Activated T-helper 1 cell treated with anti-CD3 and anti-CD28 coated beads, Interleukin-2, amount 50 U/mL, for 16 hours (primary cell): Measurements from ENCODE around the gene RARB.

Source experiments
- DNase-seq, 2 donors: peaks; one replicate each; pipeline ENCODE4 v3.0.0-alpha.2; 2020; ENCODE audit warnings: low read depth in 1 of 2, low spot score in 1 of 2

Gene RARB

DNA sequence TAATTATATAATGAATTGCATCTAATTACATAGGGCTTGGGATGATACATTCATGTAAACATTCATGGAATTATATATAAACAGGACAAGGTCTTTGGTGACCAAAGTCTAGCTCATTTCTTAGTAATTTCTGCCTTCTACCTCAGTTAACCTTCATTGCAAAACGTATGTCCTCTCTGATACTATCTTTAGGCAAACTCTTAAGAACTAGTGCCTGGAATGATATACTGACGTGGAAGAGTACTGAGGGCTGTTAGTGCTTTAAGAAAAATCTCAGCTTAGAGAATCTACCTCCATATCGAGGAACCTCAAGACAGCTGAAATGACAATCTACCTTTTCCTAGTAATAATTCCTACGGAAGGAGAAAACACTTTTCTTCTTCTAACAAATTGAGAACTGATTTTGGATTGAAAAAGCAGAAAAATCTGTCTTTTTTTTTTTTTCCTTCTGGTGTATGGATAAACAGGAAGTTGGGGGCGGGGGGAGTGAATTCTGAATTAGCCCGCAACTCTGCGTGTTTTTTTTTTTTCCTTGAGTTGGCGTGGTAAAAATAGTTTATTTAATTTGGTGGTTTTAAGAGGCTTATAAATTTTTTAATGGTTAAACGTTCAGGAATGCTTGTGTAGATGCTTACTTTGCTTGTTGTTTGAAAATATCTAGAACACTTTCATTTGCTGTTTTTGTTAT is 43.2 kb downstream of the RARB start:
- DNase-seq, result no peak

DNA sequence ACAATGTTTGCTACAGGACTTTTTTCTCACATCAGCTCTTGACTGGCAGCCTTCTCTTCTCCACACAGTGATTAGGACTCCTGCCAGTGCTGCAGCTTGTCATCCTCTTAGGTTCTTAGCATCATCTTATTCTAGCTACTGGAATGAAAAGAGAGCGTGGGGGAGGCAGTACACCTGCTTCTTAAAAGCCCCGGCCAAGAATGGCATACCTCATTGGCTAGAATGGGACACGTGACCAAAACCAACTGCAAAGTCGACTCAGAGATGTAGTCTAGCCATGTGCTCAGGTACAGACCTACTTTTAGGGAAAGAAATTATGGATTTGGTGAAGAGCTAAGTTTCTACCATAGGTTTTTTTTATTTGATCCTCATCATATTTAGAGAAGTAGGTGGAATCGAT is 44.1 kb downstream of the RARB start:
- DNase-seq, result no peak

DNA sequence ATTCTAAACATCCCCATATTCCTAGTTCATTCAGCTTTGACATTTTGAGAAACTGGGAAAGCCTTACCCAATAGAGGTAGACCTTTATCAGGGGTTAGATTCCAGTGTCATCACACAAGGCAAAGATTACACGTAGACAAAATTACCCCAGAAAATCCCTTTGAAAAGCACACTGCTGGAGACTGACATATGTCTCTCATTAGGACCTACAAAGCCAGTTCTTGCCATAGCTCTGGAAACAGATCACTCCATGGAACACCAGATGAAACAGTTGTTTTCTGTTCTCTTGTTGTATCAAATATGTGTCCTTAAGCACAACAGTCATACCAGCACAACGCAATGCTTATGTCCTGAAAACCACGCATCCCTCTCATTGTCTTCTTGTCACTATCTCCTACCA is 44.7 kb downstream of the RARB start:
- no peak for DNase-seq

DNA sequence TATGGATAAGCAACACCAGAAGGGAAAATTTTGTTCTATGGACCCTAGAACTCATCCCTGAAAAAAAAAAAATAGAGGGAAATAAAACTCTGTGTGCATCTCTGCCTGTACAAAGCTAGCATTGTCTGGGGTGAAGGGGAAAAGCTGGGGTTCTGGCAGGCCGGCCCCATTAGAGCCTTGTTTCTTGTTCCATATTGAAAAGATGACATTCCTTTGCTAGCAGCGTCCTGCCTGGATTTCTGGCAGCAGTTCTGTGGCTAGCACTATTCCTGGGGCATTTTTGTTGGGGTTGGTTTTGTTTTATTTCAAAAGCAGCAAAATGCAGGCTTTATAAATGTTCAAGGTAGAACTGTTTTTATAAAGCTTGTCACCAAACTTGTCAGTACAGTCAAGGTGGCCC is 45.2 kb downstream of the RARB start:
- DNase-seq, result no peak

DNA sequence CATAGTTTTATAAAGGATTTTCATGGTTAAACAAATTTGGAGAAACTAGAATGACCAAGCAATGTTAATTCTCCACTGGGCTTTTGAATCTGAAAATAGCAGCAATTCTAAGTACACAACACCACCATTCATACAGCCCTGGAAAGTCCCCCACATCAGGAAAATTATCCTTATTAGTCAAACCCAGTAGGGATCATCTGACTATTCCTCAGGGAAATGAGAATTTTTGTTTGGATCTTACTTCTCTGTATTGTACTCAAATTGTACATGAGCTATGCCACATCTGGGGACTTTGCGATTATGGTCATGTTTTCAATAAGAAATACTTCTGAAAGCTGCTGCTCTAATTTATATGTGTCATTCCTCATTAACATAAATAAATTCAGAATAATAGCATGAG is 46.0 kb downstream of the RARB start:
- DNase-seq, result no peak

DNA sequence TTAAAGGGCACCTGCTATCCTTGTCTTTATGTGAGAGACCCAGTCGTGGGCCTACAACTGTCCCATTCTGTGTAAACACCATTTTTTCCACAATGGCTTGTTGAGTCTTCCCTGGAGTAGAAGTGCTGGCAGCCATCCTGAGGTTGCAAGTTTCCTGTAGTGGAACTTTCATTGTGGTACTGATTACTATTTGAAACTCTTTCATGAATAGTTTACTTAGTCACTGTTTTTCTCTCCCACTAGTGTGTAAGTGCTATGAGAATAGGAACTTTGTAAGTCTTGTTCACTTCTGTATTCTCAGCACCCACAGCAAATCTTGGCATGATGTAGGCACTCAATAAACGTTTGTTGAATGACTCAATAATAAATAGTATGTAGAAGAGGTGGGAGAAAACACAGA is 48.6 kb downstream of the RARB start:
- DNase-seq, result no peak

DNA sequence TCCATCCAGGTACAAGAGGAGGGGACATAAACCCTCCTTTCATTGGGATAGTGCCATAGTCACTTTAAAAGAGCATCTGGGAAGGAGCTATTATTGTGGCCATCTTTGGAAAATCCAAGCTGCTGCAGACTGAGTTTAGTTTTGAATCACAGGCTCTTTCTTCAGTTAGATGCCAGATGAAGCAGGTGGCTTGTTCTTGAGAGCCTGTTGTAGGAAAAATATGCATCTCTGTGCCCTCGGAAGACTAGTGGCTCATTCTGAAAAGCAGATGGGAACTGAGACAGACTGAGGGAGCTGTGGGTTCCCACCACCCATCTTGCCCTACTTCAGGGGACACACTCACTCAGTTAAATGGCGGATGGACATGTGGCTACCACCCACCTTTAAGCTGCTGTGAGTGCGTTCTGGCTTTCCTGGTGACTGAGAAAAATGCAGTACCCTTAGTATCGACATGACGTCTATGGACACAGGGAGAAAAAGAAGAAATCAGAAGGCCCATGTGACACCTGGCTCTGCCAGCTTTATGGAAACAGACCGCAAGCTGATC is 50.2 kb downstream of the RARB start:
- DNase-seq, result no peak

DNA sequence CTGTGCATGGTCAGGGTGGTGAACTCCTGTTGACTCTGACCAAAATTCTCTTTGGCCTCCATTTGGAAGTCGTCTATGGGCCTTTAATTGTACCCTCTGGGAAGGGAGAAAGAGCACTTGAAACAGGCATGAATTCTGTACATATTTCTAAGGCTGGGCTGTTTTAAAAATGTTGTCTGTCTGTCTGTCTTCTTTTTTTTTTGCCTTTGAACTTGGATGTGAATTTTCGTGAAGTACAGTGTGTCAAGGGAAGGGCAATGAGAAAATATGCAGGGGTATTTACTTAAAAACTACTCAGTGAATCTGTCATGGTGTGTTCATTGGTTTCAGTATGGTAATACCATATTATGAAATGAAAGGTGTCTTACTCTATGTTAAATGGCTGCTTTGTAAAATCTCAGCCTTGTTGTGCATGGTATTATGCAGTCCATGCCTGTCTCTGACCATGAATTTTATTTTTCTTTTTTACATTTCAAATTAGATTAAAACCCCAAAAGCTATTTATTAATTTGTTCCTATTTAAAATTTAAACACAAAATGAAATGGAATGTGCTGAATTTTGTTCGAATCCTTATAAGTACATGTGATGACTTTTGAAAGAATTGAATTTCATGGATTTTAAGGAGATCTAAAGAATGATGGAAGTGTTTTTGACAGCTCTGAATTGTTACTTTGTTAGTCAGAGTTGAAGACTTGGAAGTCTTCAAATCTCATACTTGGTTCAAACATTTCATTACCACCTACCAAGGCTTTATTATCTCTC is 51.1 kb downstream of the RARB start:
- DNase-seq, result no peak

DNA sequence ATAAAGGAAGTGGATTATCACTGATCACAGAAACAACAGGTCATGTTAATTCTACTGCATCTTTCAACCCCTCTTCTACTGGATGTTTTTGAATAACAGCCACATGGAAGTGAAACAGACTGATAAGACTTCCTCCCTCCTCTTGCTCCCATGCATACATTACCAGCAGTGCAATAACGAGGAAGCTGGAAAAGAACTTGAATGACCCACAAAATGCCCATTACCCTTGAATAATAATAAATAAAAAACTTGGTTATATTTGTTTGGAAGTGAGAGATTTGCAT is 51.6 kb downstream of the RARB start:
- DNase-seq, result no peak

DNA sequence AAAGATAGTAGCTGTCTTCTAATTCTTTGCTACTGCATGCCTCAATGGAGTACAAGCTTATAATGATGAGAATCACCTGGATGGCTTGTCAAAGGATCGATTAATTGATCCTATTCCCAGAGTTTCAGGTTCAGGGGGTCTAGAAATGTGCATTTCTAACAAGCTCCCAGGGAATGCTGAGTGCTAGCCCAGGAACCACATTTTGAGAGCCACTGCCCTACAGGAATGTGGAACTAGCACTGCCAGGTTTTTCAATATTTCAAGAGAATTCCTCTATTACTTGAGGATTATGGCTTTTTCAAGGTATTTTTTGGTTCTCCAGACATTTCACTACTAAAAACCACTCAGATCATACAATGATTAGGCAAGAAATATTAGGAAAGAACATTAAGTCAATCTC is 52.7 kb downstream of the RARB start:
- DNase-seq, result no peak

DNA sequence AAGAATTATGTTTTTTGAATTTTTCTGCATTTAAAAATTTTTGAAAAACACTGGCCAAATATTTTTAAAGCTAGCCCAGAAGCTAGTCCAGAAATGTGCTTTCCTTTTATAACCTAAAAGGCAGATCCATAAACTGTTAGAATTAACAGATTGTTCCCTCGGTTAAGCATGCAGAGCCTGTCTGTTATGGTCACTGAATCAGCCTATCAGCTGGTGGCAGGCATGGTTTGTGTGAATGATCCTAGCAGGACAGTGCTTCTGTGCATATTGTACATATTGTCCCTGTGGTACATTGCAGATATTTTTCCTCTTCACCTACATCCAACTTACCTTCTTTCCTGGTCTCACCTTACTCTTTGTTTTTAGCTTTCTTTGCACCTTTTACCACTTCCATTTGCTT is 53.3 kb downstream of the RARB start:
- no peak for DNase-seq

DNA sequence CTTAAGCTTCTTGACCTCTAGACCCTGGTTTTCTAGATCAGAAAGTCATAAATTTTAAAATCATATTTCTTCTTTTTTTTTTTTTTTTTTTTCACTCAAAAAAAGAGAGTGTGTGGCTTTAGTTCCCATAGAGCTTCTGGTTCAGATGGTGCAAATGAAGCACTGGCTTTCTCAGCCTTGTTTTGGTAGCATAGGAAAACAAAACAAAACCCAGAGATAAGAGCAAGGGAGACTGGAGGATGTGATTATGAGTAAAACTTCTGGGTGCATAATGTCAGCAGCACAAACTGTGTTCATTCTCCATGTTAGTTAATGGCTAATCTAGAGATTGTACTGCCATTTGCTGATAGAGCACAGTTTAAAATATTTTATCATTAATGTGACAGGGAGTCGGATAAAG is 55.4 kb downstream of the RARB start:
- no peak for DNase-seq

DNA sequence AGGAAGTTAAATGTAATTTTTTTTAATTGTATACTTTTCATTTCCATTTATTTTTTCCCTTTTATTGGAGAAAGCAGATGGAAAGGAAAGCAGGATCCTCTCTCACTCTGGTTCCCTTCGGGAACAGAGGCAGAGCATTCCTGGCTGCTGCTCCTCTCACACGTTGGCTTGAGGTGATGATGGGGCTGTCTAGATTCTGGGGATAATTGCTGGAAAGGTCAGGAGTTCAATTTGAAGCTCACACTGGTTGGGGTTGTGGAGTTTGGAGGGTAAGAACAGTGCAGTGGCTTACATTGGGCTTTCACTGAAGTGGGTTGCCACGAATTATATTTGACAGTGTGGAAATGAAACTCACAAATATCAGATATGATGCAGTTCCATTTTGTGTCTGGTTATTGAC is 57.6 kb downstream of the RARB start:
- no peak for DNase-seq

DNA sequence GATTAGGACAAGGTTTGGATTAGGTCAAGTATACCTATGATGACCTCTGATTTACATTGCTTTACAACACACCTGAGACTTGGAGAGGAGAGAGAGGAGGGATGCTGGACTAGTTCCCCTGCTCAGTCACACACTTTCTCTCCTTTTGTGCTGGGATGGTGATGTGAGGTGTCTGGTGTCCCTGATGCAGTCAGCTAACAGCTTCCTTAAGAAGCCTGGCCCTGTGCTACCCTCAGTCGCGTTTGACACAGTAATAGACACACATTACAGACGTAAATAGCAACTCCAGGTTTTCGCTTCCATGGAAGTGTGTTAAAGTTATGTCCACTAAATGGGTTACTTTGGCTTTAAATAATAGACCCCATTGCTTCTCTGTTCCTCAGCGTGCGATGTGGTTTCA is 58.9 kb downstream of the RARB start:
- DNase-seq, result no peak

DNA sequence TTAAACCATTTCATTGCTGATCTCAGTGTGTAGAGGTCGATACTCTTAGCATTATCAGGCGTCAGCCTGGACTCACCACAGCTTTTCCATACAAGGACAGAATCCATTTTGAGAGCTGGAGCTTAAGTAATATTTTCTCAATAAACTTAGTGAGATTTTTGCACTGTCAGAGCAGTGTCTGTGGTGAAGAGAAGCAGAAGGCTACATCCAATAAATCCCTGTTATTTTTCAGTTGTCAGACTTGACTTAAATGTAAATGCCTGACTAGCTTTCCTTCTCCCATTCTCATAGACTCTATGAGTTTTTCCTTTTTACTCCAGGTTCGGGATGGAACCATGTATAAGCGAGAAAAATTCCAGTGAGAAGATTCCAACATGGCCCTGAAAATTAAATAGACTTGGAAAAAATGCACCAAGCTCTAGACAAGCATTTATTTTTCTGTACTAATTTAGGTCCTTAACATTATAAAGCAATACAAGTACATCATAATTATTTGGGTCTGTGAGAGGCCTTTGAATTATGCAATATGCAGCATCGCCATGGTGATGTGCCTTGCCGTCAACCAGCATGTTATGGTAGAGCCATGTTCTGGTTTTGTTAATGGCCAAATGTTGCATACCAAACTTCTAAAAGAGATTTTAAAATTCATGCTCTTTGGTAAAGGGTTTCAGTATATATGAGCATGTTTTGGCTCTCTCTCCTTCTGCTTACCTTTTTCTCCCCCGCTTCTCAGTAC is 62.0 kb downstream of the RARB start:
- DNase-seq, result no peak

DNA sequence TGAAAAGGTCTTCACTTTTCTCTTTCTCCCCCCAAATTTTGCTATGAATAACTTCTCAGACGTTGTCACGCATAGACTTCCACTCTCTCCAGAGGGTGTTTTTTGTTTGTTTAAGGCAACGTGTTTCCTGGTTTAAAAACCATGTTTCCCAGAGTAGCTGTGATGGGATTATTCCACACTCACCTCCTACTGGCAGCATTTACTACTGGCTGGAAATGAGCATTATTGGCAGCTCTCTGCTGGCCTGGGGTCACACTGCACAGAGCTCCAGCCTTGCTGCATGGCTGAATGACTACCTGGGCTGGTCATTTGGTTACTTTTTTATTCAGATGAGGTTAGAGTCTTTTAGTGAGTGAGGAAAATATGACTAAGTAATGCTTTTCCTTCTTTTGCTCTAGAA is 65.2 kb downstream of the RARB start:
- DNase-seq, result no peak

DNA sequence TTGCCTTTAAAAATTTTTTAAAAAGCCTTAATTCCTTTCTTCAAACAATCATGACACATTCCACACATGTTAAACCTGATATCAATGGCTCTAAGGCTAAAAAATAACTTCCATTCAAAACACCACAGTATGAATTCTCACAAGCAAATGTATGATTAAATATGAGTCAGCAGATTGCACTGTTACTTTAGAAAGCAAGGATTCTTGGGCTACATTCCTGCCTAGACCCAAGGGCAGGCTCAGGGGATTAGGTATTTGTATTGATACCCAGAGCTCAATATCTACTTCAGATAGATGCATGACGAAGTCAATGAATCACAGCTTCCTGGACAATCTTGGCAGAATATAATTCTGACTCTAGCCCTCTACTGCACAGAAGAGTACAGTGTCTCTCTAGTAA is 65.7 kb downstream of the RARB start:
- no peak for DNase-seq

DNA sequence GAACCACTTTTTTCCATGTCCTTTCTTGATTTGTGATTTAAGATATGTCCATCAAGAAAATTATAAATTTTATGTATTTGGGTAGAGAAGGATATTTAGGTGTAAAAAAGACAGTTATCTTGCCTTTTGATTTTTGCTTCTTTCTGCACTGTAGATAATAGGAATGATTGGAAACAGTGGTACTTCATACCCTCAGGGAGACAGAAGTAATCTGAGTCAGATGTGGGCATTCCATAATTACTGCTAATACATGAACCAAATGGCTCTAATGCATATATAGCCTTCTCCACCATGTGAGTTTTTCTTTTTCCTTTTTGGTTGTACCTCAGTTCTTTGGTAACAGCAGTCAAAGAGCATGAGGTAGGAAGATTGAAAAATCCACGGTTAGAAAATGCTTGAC is 67.2 kb downstream of the RARB start:
- DNase-seq, result no peak

DNA sequence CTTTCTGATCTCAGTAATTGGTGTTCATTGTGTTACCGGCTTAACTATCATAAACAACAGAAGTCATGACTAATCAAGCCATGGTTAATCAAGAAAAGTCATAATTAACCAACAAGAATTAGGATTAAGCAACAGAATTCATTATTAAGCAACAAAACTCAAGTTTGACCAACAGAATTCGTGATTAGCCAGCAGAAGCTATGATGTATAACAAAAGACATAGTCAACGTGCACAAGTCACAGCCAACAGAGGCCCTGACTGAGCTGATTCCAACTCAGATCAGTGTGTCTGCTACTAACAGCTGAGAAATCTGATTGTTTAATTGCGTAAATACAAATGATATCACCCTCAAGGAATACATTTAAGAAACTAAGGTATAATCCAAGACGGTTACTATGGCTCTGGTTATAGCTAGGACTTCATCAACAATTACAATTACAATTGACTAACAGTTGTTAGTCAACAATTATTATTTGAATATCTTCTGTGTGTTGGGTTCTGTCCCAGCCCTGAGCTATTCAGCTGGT is 67.7 kb downstream of the RARB start:
- DNase-seq, result no peak

DNA sequence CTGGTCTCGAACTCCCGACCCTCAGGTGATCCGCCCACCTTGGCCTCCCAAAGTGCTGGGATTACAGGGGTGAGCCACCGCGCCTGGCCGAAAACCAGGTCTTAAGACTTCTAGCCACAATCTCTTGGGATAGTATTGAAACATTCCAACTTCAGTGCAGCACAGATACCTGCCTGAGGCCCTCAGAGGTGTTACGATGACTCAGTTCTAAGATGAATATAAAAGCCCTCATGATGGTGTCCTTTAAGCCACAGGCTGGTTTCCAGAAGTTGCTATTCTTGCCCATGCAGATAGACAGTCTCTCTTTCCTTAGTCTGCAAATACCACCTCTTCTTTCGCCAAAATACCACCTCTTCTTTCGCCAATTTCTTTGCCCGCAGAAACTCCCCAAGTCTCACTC is 69.0 kb downstream of the RARB start:
- DNase-seq, result no peak

DNA sequence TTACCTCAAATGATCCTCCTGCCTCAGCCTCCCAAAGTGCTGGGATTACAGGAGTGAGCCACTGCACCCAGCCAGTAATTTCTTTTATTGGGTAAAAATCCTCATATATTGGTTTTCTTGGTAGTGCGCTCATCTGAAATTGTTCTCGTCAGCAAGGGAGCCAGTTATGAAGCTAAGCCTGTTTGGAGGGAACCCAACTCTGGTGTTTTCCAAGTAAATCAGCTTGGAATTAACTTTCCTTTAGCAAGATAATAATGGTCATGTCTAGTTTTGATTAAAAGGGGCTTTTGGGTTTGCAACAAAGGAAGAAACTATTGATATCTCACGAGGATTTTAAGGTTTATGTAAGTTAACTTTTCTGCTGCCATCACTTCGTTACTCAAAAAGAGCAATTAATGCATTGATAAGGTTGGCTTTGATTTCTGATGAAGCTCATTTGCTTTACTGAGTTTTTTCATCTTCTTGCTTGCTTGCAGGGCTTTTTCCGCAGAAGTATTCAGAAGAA is 72.7 kb downstream of the RARB start:
- no peak for DNase-seq

DNA sequence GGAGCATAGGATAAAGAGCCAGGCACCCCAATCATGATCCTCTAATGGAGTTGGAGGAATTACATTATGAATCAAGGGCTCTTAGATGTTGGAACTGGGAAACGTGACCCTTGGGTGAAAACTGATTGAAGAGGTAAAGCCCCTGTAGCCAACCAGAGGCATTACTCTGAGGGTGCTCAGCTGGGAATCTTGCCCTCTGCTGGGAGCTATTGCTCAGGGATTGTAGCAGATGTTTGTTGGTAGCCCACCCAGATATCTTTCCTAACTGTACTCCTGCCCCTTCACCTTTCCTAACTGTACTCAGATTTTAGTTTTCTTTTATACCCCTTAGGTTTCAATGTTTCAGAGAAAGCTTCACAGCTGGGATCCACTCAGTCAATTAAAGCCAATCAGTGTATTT is 74.2 kb downstream of the RARB start:
- DNase-seq, result no peak
